Stomach (tissue), 4 donors: Measurements from ENCODE around the gene DPF3.

Source experiments
- EP300 ChIP-seq: sonication (generic); formaldehyde crosslinking; IDR thresholded peaks from one replicate; pipeline ENCODE4 v1.6.1; 2017; ENCODE audit warnings: antibody characterized with exemption
- POLR2A ChIP-seq, 4 donors: fragments of 450-650 bp; IDR thresholded peaks; one replicate each; pipeline ENCODE4 v1.6.1; 2016; ENCODE audit warnings: antibody characterized with exemption in 4 of 4, control low read depth in 2 of 4, mild to moderate bottlenecking in 1 of 4, moderate library complexity in 1 of 4
- POLR2AphosphoS5 ChIP-seq, 3 donors: sonication (generic); formaldehyde crosslinking; IDR thresholded peaks; one replicate each; pipeline ENCODE4 v1.6.1; 2016; ENCODE audit warnings: antibody characterized with exemption in 3 of 3
- TF ChIP-seq, protein P1 (sequence below), 7 experiments: fragments of 450-650 bp in 4 of 7; fragments of 200-600 bp in 3 of 7; sonication (generic) in 3 of 7; IDR thresholded peaks; one replicate each; pipeline ENCODE4 v1.5.1; 2016 to 2019; ENCODE audit warnings: antibody characterized with exemption in 7 of 7, control low read depth in 2 of 7, mild to moderate bottlenecking in 1 of 7

DNA sequence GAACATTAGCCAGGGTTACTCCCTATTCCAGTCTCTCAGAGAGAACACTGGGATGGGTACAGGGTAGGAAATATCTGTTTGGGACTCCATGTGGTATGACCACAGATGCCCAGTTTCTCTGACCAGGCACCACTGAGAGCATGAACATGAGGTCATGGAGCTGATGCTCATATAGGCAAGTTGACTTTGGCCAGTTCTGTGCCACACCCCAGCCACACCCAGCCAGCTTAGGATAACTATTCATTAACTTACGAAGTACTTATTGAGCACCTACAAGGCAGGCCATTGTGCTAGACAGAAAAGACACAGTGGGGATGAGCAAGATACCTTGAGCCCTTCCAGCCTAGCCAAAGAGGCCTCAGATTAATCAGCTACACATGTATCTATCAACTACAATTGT, 262.5 kb downstream of the DPF3 start:
- TF ChIP-seq, protein P1, sequence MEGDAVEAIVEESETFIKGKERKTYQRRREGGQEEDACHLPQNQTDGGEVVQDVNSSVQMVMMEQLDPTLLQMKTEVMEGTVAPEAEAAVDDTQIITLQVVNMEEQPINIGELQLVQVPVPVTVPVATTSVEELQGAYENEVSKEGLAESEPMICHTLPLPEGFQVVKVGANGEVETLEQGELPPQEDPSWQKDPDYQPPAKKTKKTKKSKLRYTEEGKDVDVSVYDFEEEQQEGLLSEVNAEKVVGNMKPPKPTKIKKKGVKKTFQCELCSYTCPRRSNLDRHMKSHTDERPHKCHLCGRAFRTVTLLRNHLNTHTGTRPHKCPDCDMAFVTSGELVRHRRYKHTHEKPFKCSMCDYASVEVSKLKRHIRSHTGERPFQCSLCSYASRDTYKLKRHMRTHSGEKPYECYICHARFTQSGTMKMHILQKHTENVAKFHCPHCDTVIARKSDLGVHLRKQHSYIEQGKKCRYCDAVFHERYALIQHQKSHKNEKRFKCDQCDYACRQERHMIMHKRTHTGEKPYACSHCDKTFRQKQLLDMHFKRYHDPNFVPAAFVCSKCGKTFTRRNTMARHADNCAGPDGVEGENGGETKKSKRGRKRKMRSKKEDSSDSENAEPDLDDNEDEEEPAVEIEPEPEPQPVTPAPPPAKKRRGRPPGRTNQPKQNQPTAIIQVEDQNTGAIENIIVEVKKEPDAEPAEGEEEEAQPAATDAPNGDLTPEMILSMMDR (IDR thresholded peaks at IDR 0.05), result no peak
- TF ChIP-seq POLR2A (IDR thresholded peaks at IDR 0.05), result no peak
- no peak for TF ChIP-seq POLR2AphosphoS5 (IDR thresholded peaks at IDR 0.05)
- TF ChIP-seq EP300, result no peak
